SH-SY5Y (cell line): Measurements from ENCODE around the gene SLC39A6.

Source experiments
- GATA2 ChIP-seq: IDR thresholded peaks from 2 replicates; pipeline ENCODE4 v1.6.1; 2011; ENCODE audit warnings: mild to moderate bottlenecking, low read depth, low read length
- GATA3 ChIP-seq: IDR thresholded peaks from 2 replicates; pipeline ENCODE4 v1.6.1; 2011; ENCODE audit warnings: low read depth, mild to moderate bottlenecking, low read length, moderate library complexity

GRCh38 chr18:36085195-36085594 is 43.9 kb downstream of the SLC39A6 start:
- no peak for TF ChIP-seq GATA2
- TF ChIP-seq GATA3, result no peak
